HepG2 (cell line): ENCODE measurements around the gene GRB7.

Source experiments
- CREM ChIP-seq, 2 experiments: sonication (generic) in 1 of 2; formaldehyde crosslinking in 1 of 2; IDR thresholded peaks; 2 replicates each; pipeline versions ENCODE4 v1.4.0 to v1.6.1; 2016 to 2020; ENCODE audit warnings: antibody characterized with exemption in 1 of 2, mild to moderate bottlenecking in 1 of 2, missing genetic modification reagents in 1 of 2
- HNF4A ChIP-seq: sonication (generic); formaldehyde crosslinking; IDR thresholded peaks from 2 replicates; pipeline ENCODE4 v1.4.0; 2020; ENCODE audit warnings: missing genetic modification reagents

DNA sequence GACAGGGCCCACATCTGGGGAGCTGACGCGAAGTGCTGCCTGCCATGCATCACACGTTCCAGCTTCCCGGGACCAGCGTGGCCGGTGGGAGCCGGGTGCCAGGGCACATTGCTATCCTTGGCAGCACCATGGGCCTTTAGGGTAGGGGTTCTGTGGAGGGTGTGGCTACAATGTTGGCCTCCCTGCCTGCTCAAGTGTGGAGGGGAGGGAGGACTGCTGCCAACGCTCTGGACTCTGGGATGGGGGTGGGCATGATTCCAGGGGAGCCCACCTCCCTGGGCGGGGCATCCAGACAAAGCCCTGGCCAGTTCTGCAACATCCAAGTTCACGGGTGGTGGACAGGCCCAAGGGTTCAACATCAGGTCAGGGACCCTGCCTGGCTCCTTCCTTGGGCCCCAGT lies 13.9 kb downstream of the GRB7 start:
- TF ChIP-seq CREM (IDR thresholded peaks at IDR 0.05) (no peak), CREM (CRISPR knock-in tag; IDR thresholded peaks at IDR 0.05) (no peak), HNF4A (CRISPR knock-in tag) (no peak)
